Midbrain (tissue), 1 donor: ENCODE results near the gene DRAM1.
"Not testable (repeated sequence)": the region's sequence is repeated elsewhere in the genome, so short reads cannot be mapped to it uniquely, and the experiment has no call there.

Experiments used
- DNase-seq: peaks from one replicate; lab custom pipeline; 2025; lab: John Stamatoyannopoulos, UW

Gene DRAM1

DNA sequence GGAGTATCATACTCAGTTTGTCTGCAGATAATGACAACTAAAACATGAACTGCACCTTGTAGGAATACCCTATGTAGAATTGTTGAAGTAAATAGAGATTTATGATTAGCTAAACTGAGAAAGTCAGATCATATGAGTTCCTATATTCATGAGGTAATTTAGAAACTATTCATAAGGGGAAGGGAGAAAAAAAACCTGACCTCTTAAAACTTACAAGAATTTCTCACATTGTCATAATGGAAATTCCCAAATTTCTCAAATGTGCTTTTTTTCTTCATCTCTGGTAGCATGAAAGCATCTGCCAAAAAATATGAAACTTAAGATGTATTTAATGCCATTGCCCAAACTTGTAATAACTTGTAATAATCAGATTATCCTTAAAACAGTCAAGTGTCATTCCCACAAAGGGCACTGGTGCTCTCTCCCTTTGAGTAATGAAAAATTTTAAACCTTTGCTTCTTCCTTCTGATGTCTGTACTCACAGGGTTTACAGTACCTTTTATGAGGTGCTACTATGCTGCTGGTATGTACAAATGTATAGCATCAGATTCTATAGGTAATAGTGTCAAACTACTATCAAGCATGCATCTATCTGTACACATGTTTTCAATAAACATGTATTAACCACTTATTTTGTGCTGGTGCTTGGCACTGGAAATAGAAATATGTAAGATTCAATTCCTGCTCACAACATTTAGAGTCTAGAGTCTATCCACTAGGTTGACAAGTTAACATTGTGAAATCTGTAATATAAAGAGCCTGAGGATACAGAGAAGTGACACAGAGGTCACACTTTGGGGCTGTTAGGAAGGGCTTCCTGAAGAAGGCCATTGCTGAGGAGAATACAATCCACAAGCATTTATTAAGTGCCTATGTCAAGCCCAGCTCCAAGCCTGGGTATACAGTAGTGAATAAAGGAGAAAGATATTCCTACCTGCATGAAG, 17.4 kb upstream of the DRAM1 start:
- no peak for DNase-seq

DNA sequence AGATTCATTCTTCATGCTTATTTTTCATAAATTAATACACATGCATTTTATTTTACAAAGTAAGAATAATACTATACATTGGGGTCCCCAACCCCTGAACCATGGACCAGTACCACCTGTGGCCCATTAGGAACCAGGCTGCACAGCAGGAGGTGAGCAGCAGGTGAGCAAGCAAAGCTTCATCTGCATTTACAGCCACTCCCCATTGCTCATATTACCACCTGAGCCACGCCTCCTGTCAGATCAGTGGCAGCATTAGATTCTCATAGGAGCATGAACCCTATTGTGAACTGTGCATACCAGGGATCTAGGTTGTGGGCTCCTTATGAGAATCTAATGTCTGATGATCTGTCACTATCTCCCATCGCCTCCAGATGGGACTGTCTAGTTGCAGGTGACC, 15.7 kb upstream of the DRAM1 start:
- DNase-seq = not testable (repeated sequence)

- no peak for DNase-seq
Observed at GRCh38 chr12:101862245-101862644, 15.1 kb upstream of the DRAM1 start.

DNA sequence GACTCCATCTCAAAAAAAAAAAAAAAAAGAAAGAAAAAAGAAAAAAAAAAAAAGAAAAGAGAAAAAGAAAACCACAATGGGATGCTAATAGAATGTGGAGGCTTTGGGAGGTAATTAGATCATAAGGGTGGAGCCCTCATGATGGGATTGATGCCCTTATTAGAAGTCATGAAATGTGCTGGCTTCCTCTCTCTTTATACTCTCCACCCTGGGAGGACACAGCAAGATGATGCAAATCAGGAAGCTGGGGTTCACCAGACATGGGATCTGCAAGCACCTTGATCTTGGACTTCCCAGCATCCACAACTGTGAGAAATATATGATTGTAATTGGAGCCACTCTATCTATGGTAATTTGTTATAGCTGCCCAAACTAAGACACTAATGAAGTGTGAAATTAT, 13.4 kb upstream of the DRAM1 start:
- no peak for DNase-seq

DNA sequence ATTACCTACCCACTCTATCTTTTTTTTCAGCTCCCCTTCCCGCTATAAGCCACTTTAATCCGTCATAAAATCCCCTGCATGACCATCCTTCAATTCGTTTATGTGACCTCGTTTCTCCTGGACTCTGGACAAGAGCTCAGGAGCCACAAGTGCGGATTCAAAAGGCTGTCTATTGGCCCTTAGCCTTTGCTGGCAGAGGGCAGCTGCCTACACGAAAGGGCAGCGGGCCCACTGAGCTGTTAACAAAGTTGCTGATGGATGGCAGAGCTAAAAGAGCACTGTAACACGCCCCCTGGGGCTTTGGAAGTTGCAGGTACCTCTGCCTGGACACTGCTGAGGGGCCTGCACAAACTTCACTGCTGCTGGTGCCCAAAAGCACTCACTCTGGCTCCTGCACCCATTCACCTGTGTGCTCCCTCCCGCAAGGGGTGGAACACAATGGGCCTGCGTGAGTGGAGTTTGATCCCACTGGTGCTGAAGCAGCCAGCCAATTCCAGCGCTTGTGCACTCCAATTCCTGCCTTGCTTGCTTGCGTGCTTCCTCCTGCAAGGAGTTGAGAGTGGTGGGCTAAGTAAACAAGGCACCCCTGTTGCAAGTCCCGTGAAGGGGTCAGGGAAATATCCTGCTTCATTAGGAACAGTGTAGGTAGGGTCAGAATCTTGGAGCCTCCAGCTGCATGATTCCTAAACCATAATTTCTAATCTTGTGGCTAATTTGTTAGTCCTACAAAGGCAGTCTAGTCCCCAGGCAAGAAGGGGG, 10.6 kb upstream of the DRAM1 start:
- no peak for DNase-seq

DNA sequence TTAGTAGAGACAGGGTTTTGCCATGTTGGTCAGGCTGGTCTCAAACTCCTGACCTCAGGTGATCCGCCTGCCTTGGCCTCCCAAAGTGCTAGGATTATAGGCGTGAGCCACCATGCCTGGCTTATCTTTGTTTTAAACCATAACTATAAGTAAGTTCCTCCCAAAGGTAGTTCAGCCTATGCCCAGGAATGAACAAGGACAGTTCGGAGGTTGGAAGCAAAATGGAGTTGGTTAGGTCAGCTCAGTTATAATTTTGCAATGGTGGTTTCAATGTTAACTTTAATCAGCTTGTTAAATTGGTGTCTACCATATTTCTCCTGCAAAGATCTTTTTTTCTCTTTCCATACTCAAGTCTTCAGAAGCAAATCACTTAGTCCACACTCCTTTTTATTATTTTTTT, 9.8 kb upstream of the DRAM1 start:
- DNase-seq = not testable (repeated sequence)

GRCh38 chr12:101870925-101871324, 6.5 kb upstream of the DRAM1 start:
- no peak for DNase-seq

DNA sequence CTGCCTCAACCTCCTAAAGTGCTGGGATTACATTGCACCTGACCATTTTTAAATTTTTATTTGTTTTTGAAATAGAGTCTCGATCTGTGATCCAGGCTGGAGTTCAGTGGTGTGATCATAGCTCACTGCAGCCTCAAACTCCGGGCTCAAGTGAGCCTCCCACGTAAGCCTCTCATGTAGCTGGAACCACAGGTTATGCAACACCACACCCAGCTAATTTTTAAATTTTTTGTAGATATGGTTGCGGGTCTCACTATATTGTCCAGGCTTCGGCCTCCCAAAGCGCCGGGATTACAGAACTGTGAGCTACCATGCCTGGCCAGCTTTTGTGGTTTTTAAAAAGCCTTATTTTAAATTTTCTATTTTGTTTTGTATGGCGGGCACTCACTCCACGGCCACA, 2.2 kb upstream of the DRAM1 start:
- DNase-seq = no peak

GRCh38 chr12:101876322-101876860, 989 bp upstream of the DRAM1 start:
- no peak for DNase-seq

DNA sequence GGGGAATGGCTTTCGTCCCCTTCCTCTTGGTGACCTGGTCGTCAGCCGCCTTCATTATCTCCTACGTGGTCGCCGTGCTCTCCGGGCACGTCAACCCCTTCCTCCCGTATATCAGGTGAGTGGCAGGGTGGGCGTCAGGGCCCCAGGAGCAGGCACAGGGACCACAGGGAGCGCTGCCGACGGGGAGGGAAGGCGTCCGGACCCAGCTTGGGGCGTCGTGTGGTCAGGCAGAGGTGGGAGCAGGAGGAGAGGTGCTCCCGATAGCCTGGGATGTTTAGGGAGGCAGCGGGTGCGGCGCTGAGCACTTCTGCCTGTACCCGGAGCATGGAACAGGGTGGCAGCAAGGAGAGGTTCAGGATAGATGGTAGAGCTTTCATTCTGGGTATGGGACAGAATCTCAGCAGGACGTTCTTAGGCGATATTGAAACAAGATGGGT, 444 bp downstream of the DRAM1 start:
- DNase-seq = no peak

- DNase-seq = no peak
Observed at GRCh38 chr12:101878243-101878821, 952 bp downstream of the DRAM1 start.

- DNase-seq = no peak
Observed at GRCh38 chr12:101880769-101881168, 3.4 kb downstream of the DRAM1 start.

DNA sequence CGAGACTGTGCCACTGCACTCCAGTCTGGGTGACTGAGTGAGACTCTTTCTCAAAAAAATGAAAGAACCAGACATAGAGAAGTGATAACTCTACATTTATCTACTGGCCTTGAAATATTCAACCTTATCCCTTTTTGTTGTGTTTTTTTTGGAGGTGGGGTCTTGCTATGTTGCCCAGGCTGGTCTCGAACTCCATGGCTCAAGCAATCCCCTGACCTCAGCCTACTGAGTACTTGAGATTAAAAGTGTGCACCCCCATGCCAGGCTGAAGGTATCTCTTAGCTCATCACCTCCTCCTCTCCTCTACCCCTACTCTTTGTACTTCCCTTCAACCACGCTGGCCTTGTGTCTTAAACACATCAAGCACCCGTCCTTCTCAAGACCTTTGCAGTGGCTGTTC, 3.8 kb downstream of the DRAM1 start:
- DNase-seq = no peak

DNA sequence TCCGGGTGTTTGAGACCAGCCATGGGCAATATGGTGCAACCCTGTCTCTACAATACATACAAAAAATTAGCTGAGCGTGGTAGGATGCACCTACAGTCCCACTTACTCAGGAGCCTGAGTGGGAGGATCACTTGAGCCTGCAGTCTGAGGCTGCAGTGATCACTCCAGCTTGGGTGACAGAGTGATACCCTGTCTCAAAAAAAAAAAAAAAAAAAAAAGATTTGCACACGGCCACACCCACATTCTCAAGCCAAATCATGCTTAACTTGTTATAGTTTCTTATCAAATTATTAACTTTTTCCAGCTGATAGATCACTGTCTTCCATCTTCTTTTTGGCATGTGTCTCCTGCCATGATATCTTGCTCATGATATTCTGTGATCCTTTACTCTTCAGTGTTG, 6.8 kb downstream of the DRAM1 start:
- DNase-seq = no peak

- DNase-seq = not testable (repeated sequence)
Observed at GRCh38 chr12:101884781-101885340, 7.5 kb downstream of the DRAM1 start.

- DNase-seq = no peak
Observed at GRCh38 chr12:101885912-101886561, 8.7 kb downstream of the DRAM1 start.

GRCh38 chr12:101889211-101889752, 11.9 kb downstream of the DRAM1 start:
- DNase-seq = no peak

- no peak for DNase-seq
Observed at GRCh38 chr12:101891462-101891971, 14.1 kb downstream of the DRAM1 start.

- DNase-seq = no peak
Observed at GRCh38 chr12:101892794-101893193, 15.4 kb downstream of the DRAM1 start.

- DNase-seq = no peak
Observed at GRCh38 chr12:101901777-101902176, 24.4 kb downstream of the DRAM1 start.

- DNase-seq = no peak
Observed at GRCh38 chr12:101902641-101903040, 25.3 kb downstream of the DRAM1 start.
